ENCODE measurements around the gene HSD17B4. TPM values are rescaled to one million over a fixed set of nuclear protein-coding genes. Genes with fewer than 3 reads are reported as not detected.
A peak's percentile ranks its signal among the peaks of the same experiment; 100 is the strongest.

The HSD17B4 gene
- total RNA-seq, 4 donors from 2014 or later = 159 to 288 (median 224) TPM

- no peaks in the 10 kb centered on the region for H3K36me3 ChIP-seq
- H3K27ac ChIP-seq = no peak overlapping the region
- no peaks in the 10 kb centered on the region for H3K4me1 ChIP-seq
- H3K4me3 ChIP-seq = no peak overlapping the region
- no peaks in the 10 kb centered on the region for H3K27me3 ChIP-seq
- H3K9me3 ChIP-seq = no peaks in the 10 kb centered on the region
- DNase-seq = no peak
- no peak for TF ChIP-seq POLR2A (IDR thresholded peaks at IDR 0.05)
- no peak for TF ChIP-seq CTCF (IDR thresholded peaks at IDR 0.05)
Observed at GRCh38 chr5:119551819-119552218, 99.5 kb downstream of the HSD17B4 start.

- H3K4me3 ChIP-seq = no peak overlapping the region
- H3K4me1 ChIP-seq = no peaks in the 10 kb centered on the region
- DNase-seq = no peak
- no peaks in the 10 kb centered on the region for H3K9me3 ChIP-seq
- H3K36me3 ChIP-seq = no peaks in the 10 kb centered on the region
- H3K27me3 ChIP-seq = no peaks in the 10 kb centered on the region
- no peak for TF ChIP-seq CTCF (IDR thresholded peaks at IDR 0.05)
- TF ChIP-seq POLR2A (IDR thresholded peaks at IDR 0.05) = no peak
- H3K27ac ChIP-seq = no peak overlapping the region
Observed at GRCh38 chr5:119554597-119554996, 102.3 kb downstream of the HSD17B4 start.

GRCh38 chr5:119570910-119571309, 118.6 kb downstream of the HSD17B4 start:
- no peak overlapping the region for H3K27ac ChIP-seq
- no peaks in the 10 kb centered on the region for H3K9me3 ChIP-seq
- no peaks in the 10 kb centered on the region for H3K4me1 ChIP-seq
- DNase-seq = no peak
- H3K4me3 ChIP-seq = no peak overlapping the region
- no peak for TF ChIP-seq POLR2A (IDR thresholded peaks at IDR 0.05)
- no peak for TF ChIP-seq CTCF (IDR thresholded peaks at IDR 0.05)
- H3K36me3 ChIP-seq = no peaks in the 10 kb centered on the region
- H3K27me3 ChIP-seq = no peaks in the 10 kb centered on the region

GRCh38 chr5:119578937-119579336, 126.6 kb downstream of the HSD17B4 start:
- no peaks in the 10 kb centered on the region for H3K4me1 ChIP-seq
- H3K27me3 ChIP-seq = no peaks in the 10 kb centered on the region
- TF ChIP-seq CTCF (IDR thresholded peaks at IDR 0.05) (peak in 2 of 6 experiments; percentile 14 to 17), POLR2A (IDR thresholded peaks at IDR 0.05) (no peak)
- H3K36me3 ChIP-seq = no peaks in the 10 kb centered on the region
- no peaks in the 10 kb centered on the region for H3K9me3 ChIP-seq
- H3K4me3 ChIP-seq = no peak overlapping the region
- DNase-seq = no peak
- no peak overlapping the region for H3K27ac ChIP-seq

- DNase-seq = no peak
- Histone ChIP-seq H3K27me3 (no peaks in the 10 kb centered on the region), H3K4me1 (no peaks in the 10 kb centered on the region), H3K36me3 (no peaks in the 10 kb centered on the region), H3K9me3 (no peaks in the 10 kb centered on the region), H3K27ac (no peak overlapping the region), H3K4me3 (no peak overlapping the region)
- no peak for TF ChIP-seq CTCF (IDR thresholded peaks at IDR 0.05)
- TF ChIP-seq POLR2A (IDR thresholded peaks at IDR 0.05) = no peak
Observed at GRCh38 chr5:119582987-119583386, 130.7 kb downstream of the HSD17B4 start.

GRCh38 chr5:119583684-119584083, 131.4 kb downstream of the HSD17B4 start:
- TF ChIP-seq POLR2A (IDR thresholded peaks at IDR 0.05) = no peak
- TF ChIP-seq CTCF (IDR thresholded peaks at IDR 0.05) = no peak
- Histone ChIP-seq H3K27me3 (no peaks in the 10 kb centered on the region), H3K4me1 (no peaks in the 10 kb centered on the region), H3K36me3 (no peaks in the 10 kb centered on the region), H3K27ac (no peak overlapping the region), H3K4me3 (no peak overlapping the region), H3K9me3 (no peaks in the 10 kb centered on the region)
- no peak for DNase-seq

Data from Peyer's patch (tissue), 4 donors.